ENCODE results near the gene GLOD5.

DNA sequence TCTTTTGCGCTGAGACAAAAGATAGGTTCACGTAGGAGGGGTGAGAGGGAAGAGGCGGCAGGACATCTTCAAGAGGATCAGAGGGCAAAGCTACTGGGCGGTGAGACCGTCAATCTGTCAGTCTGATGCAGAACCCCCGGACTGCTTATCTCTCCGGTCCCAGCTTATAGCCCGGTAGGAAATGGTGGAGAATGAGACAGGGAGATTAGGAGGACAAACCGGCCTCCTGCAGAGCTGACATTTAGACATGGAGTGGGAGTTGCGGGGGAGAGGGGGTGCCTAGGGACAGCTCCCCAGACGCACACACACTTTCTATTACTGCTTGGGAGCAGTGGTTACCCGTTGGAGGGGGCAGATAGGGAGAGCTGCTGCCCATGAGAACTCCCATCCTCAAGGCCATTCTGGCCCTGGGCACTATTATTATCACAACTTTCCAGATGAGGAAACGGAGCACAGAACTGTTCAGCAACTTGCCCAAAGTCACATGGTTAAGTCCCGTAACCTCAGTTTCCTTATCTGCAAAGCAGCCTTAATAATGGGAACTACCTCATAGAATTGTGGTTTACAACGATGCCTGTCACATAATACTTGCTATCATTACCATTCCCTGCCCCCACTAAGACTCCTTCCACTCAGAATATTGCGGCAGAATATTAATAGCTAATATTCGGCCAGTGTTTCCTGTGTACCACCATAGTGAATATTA lies 39.2 kb downstream of the GLOD5 start:
- TF ChIP-seq CTCF (tag by site-specific recombination; IDR thresholded peaks at IDR 0.05) (no peak), SALL2 (tag by site-specific recombination; IDR thresholded peaks at IDR 0.05; ENCODE audit: borderline replicate concordance) (no peak), ZNF398 (tag by site-specific recombination; IDR thresholded peaks at IDR 0.05) (no peak), ZNF529 (tag by site-specific recombination; IDR thresholded peaks at IDR 0.05; ENCODE audit: insufficient replicate concordance) (no peak)
- TF ChIP-seq, protein P1, sequence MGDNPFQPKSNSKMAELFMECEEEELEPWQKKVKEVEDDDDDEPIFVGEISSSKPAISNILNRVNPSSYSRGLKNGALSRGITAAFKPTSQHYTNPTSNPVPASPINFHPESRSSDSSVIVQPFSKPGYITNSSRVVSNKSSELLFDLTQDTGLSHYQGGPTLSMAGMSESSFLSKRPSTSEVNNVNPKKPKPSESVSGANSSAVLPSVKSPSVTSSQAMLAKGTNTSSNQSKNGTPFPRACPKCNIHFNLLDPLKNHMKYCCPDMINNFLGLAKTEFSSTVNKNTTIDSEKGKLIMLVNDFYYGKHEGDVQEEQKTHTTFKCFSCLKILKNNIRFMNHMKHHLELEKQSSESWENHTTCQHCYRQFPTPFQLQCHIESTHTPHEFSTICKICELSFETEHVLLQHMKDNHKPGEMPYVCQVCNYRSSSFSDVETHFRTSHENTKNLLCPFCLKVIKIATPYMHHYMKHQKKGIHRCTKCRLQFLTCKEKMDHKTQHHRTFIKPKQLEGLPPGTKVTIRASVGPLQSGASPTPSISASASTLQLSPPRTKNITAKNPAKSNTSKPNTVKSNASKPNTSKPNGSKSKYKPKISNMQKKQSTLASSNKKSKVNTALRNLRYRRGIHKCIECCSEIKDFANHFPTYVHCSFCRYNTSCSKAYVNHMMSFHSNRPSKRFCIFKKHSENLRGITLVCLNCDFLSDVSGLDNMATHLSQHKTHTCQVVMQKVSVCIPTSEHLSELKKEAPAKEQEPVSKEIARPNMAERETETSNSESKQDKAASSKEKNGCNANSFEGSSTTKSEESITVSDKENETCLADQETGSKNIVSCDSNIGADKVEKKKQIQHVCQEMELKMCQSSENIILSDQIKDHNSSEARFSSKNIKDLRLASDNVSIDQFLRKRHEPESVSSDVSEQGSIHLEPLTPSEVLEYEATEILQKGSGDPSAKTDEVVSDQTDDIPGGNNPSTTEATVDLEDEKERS (tag by site-specific recombination; IDR thresholded peaks at IDR 0.05), result no peak

Measured in HEK293 (cell line).